ENCODE measurements around the gene BTBD9. TPM values are rescaled to one million over a fixed set of nuclear protein-coding genes. Genes with fewer than 3 reads are reported as not detected.

BTBD9 gene
- total and polyA plus RNA-seq, 9 of the 15 experiments (the other 6 are each of a cell fraction or from before 2014, with no cell fraction given) = 0.08 to 1.6 (median 0.58) TPM

GRCh38 chr6:38688579-38689087 lies 48.9 kb upstream of the BTBD9 start:
- Histone ChIP-seq H3K36me3 (ENCODE audit: control insufficient read depth, insufficient read depth, low read length) (peaks cover 40% of the 10 kb centered on the region), H3K27me3 (ENCODE audit: control insufficient read depth in 2 of 2, insufficient read depth in 2 of 2, low read length in 2 of 2) (no peaks in the 10 kb centered on the region), H3K79me2 (ENCODE audit: control insufficient read depth, insufficient read depth, low read length) (peaks cover 85% of the 10 kb centered on the region), H3K4me1 (replicated peaks in 1 of 2; ENCODE audit: control insufficient read depth in 2 of 2, insufficient read depth in 2 of 2, low read length in 2 of 2) (no peaks in the 10 kb centered on the region), H3K9me1 (ENCODE audit: control insufficient read depth, insufficient read depth, low read length) (no peaks in the 10 kb centered on the region), H4K20me1 (replicated peaks; ENCODE audit: control insufficient read depth, insufficient read depth, low read length) (peaks cover 18% of the 10 kb centered on the region), H2AFZ (ENCODE audit: low read depth, low read length) (no peak overlapping the region), H3K9me3 (replicated peaks; ENCODE audit: control insufficient read depth, insufficient read depth, low read depth, low read length) (no peaks in the 10 kb centered on the region), H3K27ac (ENCODE audit: extremely low read depth, low read depth, low read length) (no peak overlapping the region), H3K9ac (ENCODE audit: insufficient read depth in 1 of 2, low read depth in 2 of 2, low read length in 2 of 2) (peak overlapping the region in 1 of 2 experiments; percentile 59; a peak in 1 of 4 replicates), H3K4me3 (no peak overlapping the region), H3K4me2 (ENCODE audit: insufficient read depth, low read length) (no peak overlapping the region)
- ChIA-PET POLR2A (interaction anchor here (0.9 to 2.0 kb wide), 3 partner anchors 10 to 26 kb away, joined by 3 to 8 read pairs (median 7); partner anchors contain the start of gene GLO1), CTCF (ENCODE audit: low intra/inter-chr PET ratio) (no interaction called here)
- DNase-seq (ENCODE audit: extremely low read depth in 1 of 4, low spot score in 3 of 4) = no peak
- peak; percentile 75 for TF ChIP-seq ZNF263 (CRISPR knock-in tag; IDR thresholded peaks at IDR 0.05; ENCODE audit: borderline replicate concordance)
- no peak for TF ChIP-seq ATF4 (CRISPR knock-in tag; IDR thresholded peaks at IDR 0.05)
- peak; percentile 73 for ATAC-seq
- intact Hi-C loops (cut with micrococcal nuclease) (no loop called here), in situ Hi-C loops (cut with MboI) (no loop called here)
- FAIRE-seq = no peak
- no TSS peak for BruUV-seq (replicated peaks)
- WGBS (ENCODE audit: insufficient coverage, low coverage, missing lambda C conversion rate) = 83% methylated on average over 6 of the region's 6 CpGs

GRCh38 chr6:38687549-38687948 lies 47.8 kb upstream of the BTBD9 start:
- H3K4me3 ChIP-seq = no peak overlapping the region
- H2AFZ ChIP-seq (ENCODE audit: low read depth, low read length) = no peak overlapping the region
- H3K4me1 ChIP-seq (replicated peaks in 1 of 2; ENCODE audit: control insufficient read depth in 2 of 2, insufficient read depth in 2 of 2, low read length in 2 of 2) = no peaks in the 10 kb centered on the region
- H3K27ac ChIP-seq (ENCODE audit: extremely low read depth, low read depth, low read length) = no peak overlapping the region
- peaks cover 79% of the 10 kb centered on the region for H3K79me2 ChIP-seq (ENCODE audit: control insufficient read depth, insufficient read depth, low read length)
- CTCF ChIA-PET (ENCODE audit: low intra/inter-chr PET ratio) = no interaction called here
- no peak for DNase-seq (ENCODE audit: extremely low read depth in 1 of 4, low spot score in 3 of 4)
- H3K4me2 ChIP-seq (ENCODE audit: insufficient read depth, low read length) = no peak overlapping the region
- FAIRE-seq = no peak
- POLR2A ChIA-PET = interaction anchor here (2.0 kb wide), 1 partner anchor 8 kb away, joined by 8 read pairs; no protein-coding TSS in a partner anchor
- ATAC-seq = no peak
- in situ Hi-C loops (cut with MboI) = no loop called here
- no peak overlapping the region for H3K9ac ChIP-seq (ENCODE audit: insufficient read depth in 1 of 2, low read depth in 2 of 2, low read length in 2 of 2)
- peaks cover 49% of the 10 kb centered on the region for H3K36me3 ChIP-seq (ENCODE audit: control insufficient read depth, insufficient read depth, low read length)
- no peaks in the 10 kb centered on the region for H3K9me3 ChIP-seq (replicated peaks; ENCODE audit: control insufficient read depth, insufficient read depth, low read depth, low read length)
- peaks cover 18% of the 10 kb centered on the region for H4K20me1 ChIP-seq (replicated peaks; ENCODE audit: control insufficient read depth, insufficient read depth, low read length)
- TF ChIP-seq PRDM10 (IDR thresholded peaks at IDR 0.05; ENCODE audit: partially characterized antibody) (peak; percentile 86), SRSF7 (optimal IDR thresholded peaks at IDR 0.05; ENCODE audit: low read depth, low read length) (no peak)
- H3K9me1 ChIP-seq (ENCODE audit: control insufficient read depth, insufficient read depth, low read length) = no peaks in the 10 kb centered on the region
- BruUV-seq (replicated peaks) = no TSS peak
- intact Hi-C loops (cut with micrococcal nuclease) = no loop called here
- no peaks in the 10 kb centered on the region for H3K27me3 ChIP-seq (ENCODE audit: control insufficient read depth in 2 of 2, insufficient read depth in 2 of 2, low read length in 2 of 2)
- WGBS (ENCODE audit: insufficient coverage, low coverage, missing lambda C conversion rate) = 88% methylated on average over 1 of the region's 1 CpG
